Naive thymus-derived CD4-positive, alpha-beta T cell (primary cell): ENCODE results near the gene TRAM2. TPM values are rescaled to one million over a fixed set of nuclear protein-coding genes. Genes with fewer than 3 reads are reported as not detected.

Source experiments
- ATAC-seq: fragments of 150-1000 bp; cut with Tn5 transposase; 2 replicates; pipeline ENCODE4 v1.10.0; 2021; ENCODE audit warnings: mild to moderate bottlenecking, moderate library complexity
- CTCF ChIA-PET: fragments of 350-600 bp; sonication (Branson Sonifier 250); formaldehyde crosslinking; loops from one replicate; lab custom pipeline; 2021; ENCODE audit warnings: antibody characterized with exemption; lab: Charles Lee
- POLR2A ChIA-PET: fragments of 350-600 bp; sonication (Branson Sonifier 250); formaldehyde crosslinking; loops from one replicate; lab custom pipeline; 2021; ENCODE audit warnings: antibody characterized with exemption, inconsistent platforms; lab: Charles Lee
- DNase-seq, 9 donors: peaks; one replicate each; pipeline versions ENCODE4 v3.0.0 to v3.0.0-alpha.2; 2020 to 2022; ENCODE audit warnings: mixed read lengths in 1 of 9
- H3K27ac ChIP-seq: one replicate; pipeline ENCODE4 v1.7.0; 2013; ENCODE audit warnings: mild to moderate bottlenecking, low read depth, low read length, moderate library complexity
- H3K27me3 ChIP-seq, 2 donors: one replicate each; pipeline ENCODE4 v1.7.0; 2013; ENCODE audit warnings: low read length in 2 of 2, mild to moderate bottlenecking in 2 of 2, moderate library complexity in 2 of 2; ENCODE audit not compliant: control insufficient read depth in 2 of 2, insufficient read depth in 2 of 2
- H3K36me3 ChIP-seq, 3 experiments: 1 replicate in 2 of 3; 2 replicates in 1 of 3; pipeline ENCODE4 v1.7.0; 2013; ENCODE audit warnings: low read length in 3 of 3, mild to moderate bottlenecking in 3 of 3, moderate library complexity in 1 of 3; ENCODE audit not compliant: insufficient read depth in 3 of 3, control insufficient read depth in 2 of 3
- H3K4me1 ChIP-seq, 2 donors: one replicate each; pipeline ENCODE4 v1.7.0; 2013; ENCODE audit warnings: low read length in 2 of 2, mild to moderate bottlenecking in 2 of 2, moderate library complexity in 1 of 2; ENCODE audit not compliant: control insufficient read depth in 2 of 2, insufficient read depth in 2 of 2
- H3K4me3 ChIP-seq: 2 replicates; pipeline ENCODE4 v1.7.0; 2013; ENCODE audit warnings: mild to moderate bottlenecking, low read length
- H3K9me3 ChIP-seq, 3 experiments: 1 replicate in 2 of 3; 2 replicates in 1 of 3; pipeline ENCODE4 v1.7.0; 2013; ENCODE audit warnings: low read length in 3 of 3; ENCODE audit not compliant: control insufficient read depth in 2 of 3
- H3K27ac Mint-ChIP-seq, 9 donors: one replicate each; pipeline ENCODE4 v1.8.0; 2020 to 2022; ENCODE audit warnings: mixed read lengths in 9 of 9, mild to moderate bottlenecking in 8 of 9, moderate library complexity in 5 of 9, inconsistent platforms in 2 of 9
- H3K27me3 Mint-ChIP-seq, 5 donors: one replicate each; pipeline ENCODE4 v1.8.0; 2021 to 2022; ENCODE audit warnings: mixed read lengths in 5 of 5, mild to moderate bottlenecking in 1 of 5
- H3K36me3 Mint-ChIP-seq, 5 donors: one replicate each; pipeline ENCODE4 v1.8.0; 2020 to 2022; ENCODE audit warnings: mixed read lengths in 5 of 5, mild to moderate bottlenecking in 3 of 5, inconsistent platforms in 1 of 5
- H3K4me1 Mint-ChIP-seq, 7 donors: one replicate each; pipeline ENCODE4 v1.8.0; 2020 to 2022; ENCODE audit warnings: mixed read lengths in 7 of 7, mild to moderate bottlenecking in 3 of 7, inconsistent platforms in 1 of 7
- H3K4me3 Mint-ChIP-seq, 10 donors: one replicate each; pipeline ENCODE4 v1.8.0; 2020 to 2022; ENCODE audit warnings: mild to moderate bottlenecking in 10 of 10, mixed read lengths in 10 of 10, moderate library complexity in 6 of 10, inconsistent platforms in 2 of 10
- H3K9me3 Mint-ChIP-seq, 11 donors: one replicate each; pipeline ENCODE4 v1.8.0; 2020 to 2022; ENCODE audit warnings: mixed read lengths in 11 of 11, mild to moderate bottlenecking in 4 of 11, inconsistent platforms in 1 of 11, moderate library complexity in 1 of 11
- intact Hi-C, 2 donors: fragments of 100-400 bp; cut with micrococcal nuclease; formaldehyde crosslinking; loops; one replicate each; pipeline ENCODE4 v1.15.1; 2023
- polyA plus RNA-seq, 2 donors: library from polyadenylated mRNA; unstranded; fragments of 300-500 nt; fragmentation: Illumina TruSeq; gene quantifications; one replicate each; pipeline ENCODE4 v1.2.3, GENCODE V29; 2021
- total RNA-seq, 6 experiments: library from RNA in 5 of 6; stranded (reverse) in 5 of 6; gene quantifications; 1 replicate in 5 of 6; 2 replicates in 1 of 6; pipeline ENCODE4 v1.2.3 and lab custom pipeline; 2021 to 2026

TRAM2 gene
- total and polyA plus RNA-seq, 7 experiments from 2014 or later = 3.2 to 10.9 (median 10.3) TPM

- peaks cover 0 to 17% (median 8%) of the 10 kb centered on the region in 3 experiments for H3K36me3 ChIP-seq
- no peaks in the 10 kb centered on the region for H3K9me3 Mint-ChIP-seq
- peaks cover 0 to 28% (median 8%) of the 10 kb centered on the region in 5 donors for H3K36me3 Mint-ChIP-seq
- no peak overlapping the region for H3K27ac ChIP-seq
- H3K4me1 Mint-ChIP-seq = peaks cover 15 to 33% (median 20%) of the 10 kb centered on the region in 7 donors
- H3K9me3 ChIP-seq = no peaks in the 10 kb centered on the region
- H3K4me3 ChIP-seq = no peak overlapping the region
- H3K4me3 Mint-ChIP-seq = no peak overlapping the region
- DNase-seq (no peak), ATAC-seq (no peak)
- CTCF ChIA-PET = no interaction called here
- intact Hi-C loops = no loop called here
- H3K27me3 ChIP-seq = no peaks in the 10 kb centered on the region
- H3K4me1 ChIP-seq = peaks cover 0 to 10% of the 10 kb centered on the region in 2 donors
- POLR2A ChIA-PET = no interaction called here
- no peaks in the 10 kb centered on the region for H3K27me3 Mint-ChIP-seq
- peak overlapping the region in 1 of 9 donors; percentile 28 for H3K27ac Mint-ChIP-seq
These were observed 45.0 kb downstream of the TRAM2 start for GRCh38 chr6:52531834-52532233.

- Histone ChIP-seq H3K27ac (no peak overlapping the region), H3K9me3 (no peaks in the 10 kb centered on the region), H3K36me3 (peaks cover 0 to 17% (median 8%) of the 10 kb centered on the region in 3 experiments), H3K4me1 (peaks cover 0 to 5% of the 10 kb centered on the region in 2 donors), H3K4me3 (no peak overlapping the region), H3K27me3 (no peaks in the 10 kb centered on the region)
- H3K36me3 Mint-ChIP-seq = peaks cover 0 to 28% (median 8%) of the 10 kb centered on the region in 5 donors
- H3K27me3 Mint-ChIP-seq = no peaks in the 10 kb centered on the region
- H3K27ac Mint-ChIP-seq = peak overlapping the region in 1 of 9 donors; percentile 28
- CTCF ChIA-PET = no interaction called here
- no peak overlapping the region for H3K4me3 Mint-ChIP-seq
- H3K9me3 Mint-ChIP-seq = no peaks in the 10 kb centered on the region
- H3K4me1 Mint-ChIP-seq = peaks cover 11 to 29% (median 16%) of the 10 kb centered on the region in 7 donors
- intact Hi-C loops = no loop called here
- POLR2A ChIA-PET = no interaction called here
- ATAC-seq (no peak), DNase-seq (no peak)
These were observed 45.5 kb downstream of the TRAM2 start for GRCh38 chr6:52531396-52531795.

- Mint-ChIP-seq H3K4me3 (no peak overlapping the region), H3K27ac (no peak overlapping the region), H3K36me3 (peaks cover 0 to 29% (median 10%) of the 10 kb centered on the region in 5 donors), H3K4me1 (peaks cover under 1 to 20% (median 8%) of the 10 kb centered on the region in 7 donors), H3K9me3 (no peaks in the 10 kb centered on the region), H3K27me3 (no peaks in the 10 kb centered on the region)
- intact Hi-C loops = no loop called here
- no peaks in the 10 kb centered on the region for H3K9me3 ChIP-seq
- H3K36me3 ChIP-seq = peaks cover 0 to 17% (median 8%) of the 10 kb centered on the region in 3 experiments
- no peaks in the 10 kb centered on the region for H3K4me1 ChIP-seq
- POLR2A ChIA-PET = no interaction called here
- no peak overlapping the region for H3K4me3 ChIP-seq
- no peak for DNase-seq
- no peaks in the 10 kb centered on the region for H3K27me3 ChIP-seq
- no peak for ATAC-seq
- H3K27ac ChIP-seq = no peak overlapping the region
- CTCF ChIA-PET = no interaction called here
These were observed 46.5 kb downstream of the TRAM2 start for GRCh38 chr6:52530351-52530750.

- H3K4me3 ChIP-seq = no peak overlapping the region
- peaks cover 0 to 7% (median 0%) of the 10 kb centered on the region in 3 experiments for H3K36me3 ChIP-seq
- Mint-ChIP-seq H3K9me3 (no peaks in the 10 kb centered on the region), H3K27ac (no peak overlapping the region), H3K4me1 (peaks cover 0 to 15% (median 5%) of the 10 kb centered on the region in 7 donors), H3K4me3 (no peak overlapping the region), H3K27me3 (no peaks in the 10 kb centered on the region), H3K36me3 (peaks cover 0 to 22% (median 1%) of the 10 kb centered on the region in 5 donors)
- ChIA-PET CTCF (no interaction called here), POLR2A (interaction anchor here (0.6 kb wide), 1 partner anchor 65 kb away, joined by 3 read pairs; no protein-coding TSS in a partner anchor)
- no peaks in the 10 kb centered on the region for H3K4me1 ChIP-seq
- H3K9me3 ChIP-seq = no peaks in the 10 kb centered on the region
- intact Hi-C loops = no loop called here
- DNase-seq (no peak), ATAC-seq (no peak)
- H3K27me3 ChIP-seq = no peaks in the 10 kb centered on the region
- H3K27ac ChIP-seq = no peak overlapping the region
These were observed 47.5 kb downstream of the TRAM2 start for GRCh38 chr6:52529311-52529710.

GRCh38 chr6:52527436-52527835 is 49.4 kb downstream of the TRAM2 start:
- ChIA-PET CTCF (no interaction called here), POLR2A (no interaction called here)
- H3K27me3 ChIP-seq = no peaks in the 10 kb centered on the region
- ATAC-seq (no peak), DNase-seq (no peak)
- Mint-ChIP-seq H3K9me3 (no peaks in the 10 kb centered on the region), H3K27me3 (no peaks in the 10 kb centered on the region), H3K27ac (no peak overlapping the region), H3K36me3 (peaks cover 0 to 20% (median 2%) of the 10 kb centered on the region in 5 donors), H3K4me3 (no peak overlapping the region), H3K4me1 (peaks cover 0 to 28% (median 6%) of the 10 kb centered on the region in 7 donors)
- H3K9me3 ChIP-seq = no peaks in the 10 kb centered on the region
- no peaks in the 10 kb centered on the region for H3K4me1 ChIP-seq
- peaks cover 0 to 4% (median 0%) of the 10 kb centered on the region in 3 experiments for H3K36me3 ChIP-seq
- intact Hi-C loops = no loop called here
- H3K27ac ChIP-seq = no peak overlapping the region
- no peak overlapping the region for H3K4me3 ChIP-seq

- CTCF ChIA-PET = interaction anchor here (1.2 kb wide), 1 partner anchor 66 kb away, joined by 3 read pairs; no protein-coding TSS in a partner anchor
- H3K9me3 Mint-ChIP-seq = no peaks in the 10 kb centered on the region
These were observed 50.2 kb downstream of the TRAM2 start for GRCh38 chr6:52526634-52527033.

GRCh38 chr6:52524918-52525317 is 51.9 kb downstream of the TRAM2 start:
- Histone ChIP-seq H3K27ac (no peak overlapping the region), H3K9me3 (no peaks in the 10 kb centered on the region), H3K27me3 (no peaks in the 10 kb centered on the region), H3K4me1 (no peaks in the 10 kb centered on the region), H3K4me3 (no peak overlapping the region), H3K36me3 (no peaks in the 10 kb centered on the region)
- H3K36me3 Mint-ChIP-seq = peaks cover 2 to 22% (median 6%) of the 10 kb centered on the region in 5 donors
- H3K4me1 Mint-ChIP-seq = peaks cover 0 to 28% (median 3%) of the 10 kb centered on the region in 7 donors
- H3K27me3 Mint-ChIP-seq = no peaks in the 10 kb centered on the region
- CTCF ChIA-PET = no interaction called here
- intact Hi-C loops = loop anchor here in 1 of 2 donors (5.0 kb wide), 1 partner anchor 53 kb away; no protein-coding TSS in a partner anchor
- POLR2A ChIA-PET = no interaction called here
- no peak for ATAC-seq
- H3K9me3 Mint-ChIP-seq = no peaks in the 10 kb centered on the region
- DNase-seq = no peak
- H3K4me3 Mint-ChIP-seq = no peak overlapping the region
- no peak overlapping the region for H3K27ac Mint-ChIP-seq

More at GRCh38 chr6:52526634-52527033, 50.2 kb downstream of the TRAM2 start:
- no peak overlapping the region for H3K27ac ChIP-seq
- ATAC-seq (no peak), DNase-seq (no peak)
- intact Hi-C loops = no loop called here
- H3K4me3 Mint-ChIP-seq = no peak overlapping the region
- peaks cover 0 to 28% (median 6%) of the 10 kb centered on the region in 7 donors for H3K4me1 Mint-ChIP-seq
- POLR2A ChIA-PET = no interaction called here
- no peak overlapping the region for H3K27ac Mint-ChIP-seq
- H3K36me3 ChIP-seq = peaks cover 0 to 4% (median 0%) of the 10 kb centered on the region in 3 experiments
- no peaks in the 10 kb centered on the region for H3K27me3 ChIP-seq
- H3K36me3 Mint-ChIP-seq = peaks cover 0 to 19% (median 4%) of the 10 kb centered on the region in 5 donors
- no peak overlapping the region for H3K4me3 ChIP-seq
- H3K9me3 ChIP-seq = no peaks in the 10 kb centered on the region
- no peaks in the 10 kb centered on the region for H3K4me1 ChIP-seq
- no peaks in the 10 kb centered on the region for H3K27me3 Mint-ChIP-seq
